Upper lobe of right lung (tissue), 1 donor: Measurements from ENCODE around the gene CAMK1D. TPM values are rescaled to one million over a fixed set of nuclear protein-coding genes. Genes with fewer than 3 reads are reported as not detected.

ENCODE experiments used
- ATAC-seq: fragments of 200-7000 bp; cut with Tn5 transposase; one replicate; pipeline ENCODE4 v1.9.1; 2020; ENCODE audit warnings: mild to moderate bottlenecking, moderate library complexity
- DNase-seq: peaks from one replicate; pipeline ENCODE4 v3.0.0-alpha.2; 2020
- H3K27ac ChIP-seq: fragments of 200-600 bp; one replicate; pipeline ENCODE4 v1.8.0; 2022
- H3K27me3 ChIP-seq: fragments of 200-600 bp; one replicate; pipeline ENCODE4 v1.8.0; 2022; ENCODE audit warnings: mild to moderate bottlenecking
- H3K36me3 ChIP-seq: fragments of 200-600 bp; one replicate; pipeline ENCODE4 v1.8.0; 2022
- H3K4me1 ChIP-seq: fragments of 200-600 bp; one replicate; pipeline ENCODE4 v1.8.0; 2022
- H3K4me3 ChIP-seq: fragments of 200-600 bp; one replicate; pipeline ENCODE4 v1.8.0; 2022; ENCODE audit warnings: mild to moderate bottlenecking
- H3K9me3 ChIP-seq: fragments of 200-600 bp; one replicate; pipeline ENCODE4 v1.8.0; 2022
- CTCF ChIP-seq: fragments of 200-600 bp; IDR thresholded peaks from one replicate; pipeline ENCODE4 v1.8.0; 2022; ENCODE audit warnings: antibody characterized with exemption
- intact Hi-C: fragments of 100-400 bp; cut with DNase I; formaldehyde crosslinking; loops from one replicate; pipeline ENCODE4 v1.11.0; 2022
- total RNA-seq: library from RNA; stranded (reverse); fragmentation: NEBNext Ultra II Directional; extraction: Animal tissue kit (Norgen Biotek cat#: 25700); gene quantifications from one replicate; pipeline ENCODE4 v1.2.1, GENCODE V29; 2021
- donor health status: DM: no; HTN: yes; CAD: no; lungs with severe emphysema.

Gene CAMK1D
- total RNA-seq, 1 donor from 2014 or later: 17.1 TPM

GRCh38 chr10:12667052-12667451 is 317.7 kb downstream of the CAMK1D start:
- no peaks in the 10 kb centered on the region for H3K4me1 ChIP-seq
- ATAC-seq (no peak), DNase-seq (no peak)
- no peak overlapping the region for H3K27ac ChIP-seq
- no peaks in the 10 kb centered on the region for H3K9me3 ChIP-seq
- H3K36me3 ChIP-seq: no peaks in the 10 kb centered on the region
- intact Hi-C loops: no loop called here
- peaks cover 4% of the 10 kb centered on the region for H3K27me3 ChIP-seq
- TF ChIP-seq CTCF: no peak
- H3K4me3 ChIP-seq: no peak overlapping the region

- Histone ChIP-seq H3K4me3 (no peak overlapping the region), H3K27ac (no peak overlapping the region), H3K4me1 (no peaks in the 10 kb centered on the region), H3K9me3 (no peaks in the 10 kb centered on the region), H3K36me3 (no peaks in the 10 kb centered on the region), H3K27me3 (no peaks in the 10 kb centered on the region)
- no peak for ATAC-seq
- no peak for DNase-seq
- no peak for TF ChIP-seq CTCF
- intact Hi-C loops: no loop called here
These were observed 319.3 kb downstream of the CAMK1D start for GRCh38 chr10:12668634-12669033.

GRCh38 chr10:12670004-12670403 is 320.7 kb downstream of the CAMK1D start:
- ATAC-seq (no peak), DNase-seq (no peak)
- Histone ChIP-seq H3K27me3 (no peaks in the 10 kb centered on the region), H3K4me3 (no peak overlapping the region), H3K9me3 (no peaks in the 10 kb centered on the region), H3K4me1 (no peaks in the 10 kb centered on the region), H3K27ac (no peak overlapping the region), H3K36me3 (no peaks in the 10 kb centered on the region)
- intact Hi-C loops: no loop called here
- no peak for TF ChIP-seq CTCF

GRCh38 chr10:12675186-12675585 is 325.8 kb downstream of the CAMK1D start:
- no peaks in the 10 kb centered on the region for H3K9me3 ChIP-seq
- no peaks in the 10 kb centered on the region for H3K27me3 ChIP-seq
- H3K4me1 ChIP-seq: no peaks in the 10 kb centered on the region
- no peak overlapping the region for H3K4me3 ChIP-seq
- no peak overlapping the region for H3K27ac ChIP-seq
- TF ChIP-seq CTCF: no peak
- H3K36me3 ChIP-seq: no peaks in the 10 kb centered on the region
- no peak for ATAC-seq
- DNase-seq: no peak
- intact Hi-C loops: no loop called here

GRCh38 chr10:12679636-12680035 is 330.3 kb downstream of the CAMK1D start:
- ATAC-seq (no peak), DNase-seq (no peak)
- H3K9me3 ChIP-seq: no peaks in the 10 kb centered on the region
- H3K36me3 ChIP-seq: no peaks in the 10 kb centered on the region
- no peak overlapping the region for H3K4me3 ChIP-seq
- TF ChIP-seq CTCF: no peak
- H3K4me1 ChIP-seq: no peaks in the 10 kb centered on the region
- H3K27ac ChIP-seq: no peak overlapping the region
- intact Hi-C loops: no loop called here
- H3K27me3 ChIP-seq: no peaks in the 10 kb centered on the region

- no peak for ATAC-seq
- Histone ChIP-seq H3K27me3 (no peaks in the 10 kb centered on the region), H3K4me1 (no peaks in the 10 kb centered on the region), H3K36me3 (no peaks in the 10 kb centered on the region), H3K27ac (no peak overlapping the region), H3K9me3 (no peaks in the 10 kb centered on the region), H3K4me3 (no peak overlapping the region)
- intact Hi-C loops: no loop called here
- DNase-seq: no peak
- no peak for TF ChIP-seq CTCF
These were observed 331.9 kb downstream of the CAMK1D start for GRCh38 chr10:12681252-12681651.
